Endothelial cell of hepatic sinusoid (primary cell): ENCODE measurements around the gene SYNM.
"Not testable (repeated sequence)": the region's sequence is repeated elsewhere in the genome, so short reads cannot be mapped to it uniquely, and the experiment has no call there.

Experiments
- in situ Hi-C: cut with HindIII; loops from 2 replicates; pipeline ENCODE4 v1.10.0; 2017; ENCODE audit warnings: low sequenced_read_pairs

Gene SYNM, protein sequence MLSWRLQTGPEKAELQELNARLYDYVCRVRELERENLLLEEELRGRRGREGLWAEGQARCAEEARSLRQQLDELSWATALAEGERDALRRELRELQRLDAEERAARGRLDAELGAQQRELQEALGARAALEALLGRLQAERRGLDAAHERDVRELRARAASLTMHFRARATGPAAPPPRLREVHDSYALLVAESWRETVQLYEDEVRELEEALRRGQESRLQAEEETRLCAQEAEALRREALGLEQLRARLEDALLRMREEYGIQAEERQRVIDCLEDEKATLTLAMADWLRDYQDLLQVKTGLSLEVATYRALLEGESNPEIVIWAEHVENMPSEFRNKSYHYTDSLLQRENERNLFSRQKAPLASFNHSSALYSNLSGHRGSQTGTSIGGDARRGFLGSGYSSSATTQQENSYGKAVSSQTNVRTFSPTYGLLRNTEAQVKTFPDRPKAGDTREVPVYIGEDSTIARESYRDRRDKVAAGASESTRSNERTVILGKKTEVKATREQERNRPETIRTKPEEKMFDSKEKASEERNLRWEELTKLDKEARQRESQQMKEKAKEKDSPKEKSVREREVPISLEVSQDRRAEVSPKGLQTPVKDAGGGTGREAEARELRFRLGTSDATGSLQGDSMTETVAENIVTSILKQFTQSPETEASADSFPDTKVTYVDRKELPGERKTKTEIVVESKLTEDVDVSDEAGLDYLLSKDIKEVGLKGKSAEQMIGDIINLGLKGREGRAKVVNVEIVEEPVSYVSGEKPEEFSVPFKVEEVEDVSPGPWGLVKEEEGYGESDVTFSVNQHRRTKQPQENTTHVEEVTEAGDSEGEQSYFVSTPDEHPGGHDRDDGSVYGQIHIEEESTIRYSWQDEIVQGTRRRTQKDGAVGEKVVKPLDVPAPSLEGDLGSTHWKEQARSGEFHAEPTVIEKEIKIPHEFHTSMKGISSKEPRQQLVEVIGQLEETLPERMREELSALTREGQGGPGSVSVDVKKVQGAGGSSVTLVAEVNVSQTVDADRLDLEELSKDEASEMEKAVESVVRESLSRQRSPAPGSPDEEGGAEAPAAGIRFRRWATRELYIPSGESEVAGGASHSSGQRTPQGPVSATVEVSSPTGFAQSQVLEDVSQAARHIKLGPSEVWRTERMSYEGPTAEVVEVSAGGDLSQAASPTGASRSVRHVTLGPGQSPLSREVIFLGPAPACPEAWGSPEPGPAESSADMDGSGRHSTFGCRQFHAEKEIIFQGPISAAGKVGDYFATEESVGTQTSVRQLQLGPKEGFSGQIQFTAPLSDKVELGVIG (N-terminal part only)

DNA sequence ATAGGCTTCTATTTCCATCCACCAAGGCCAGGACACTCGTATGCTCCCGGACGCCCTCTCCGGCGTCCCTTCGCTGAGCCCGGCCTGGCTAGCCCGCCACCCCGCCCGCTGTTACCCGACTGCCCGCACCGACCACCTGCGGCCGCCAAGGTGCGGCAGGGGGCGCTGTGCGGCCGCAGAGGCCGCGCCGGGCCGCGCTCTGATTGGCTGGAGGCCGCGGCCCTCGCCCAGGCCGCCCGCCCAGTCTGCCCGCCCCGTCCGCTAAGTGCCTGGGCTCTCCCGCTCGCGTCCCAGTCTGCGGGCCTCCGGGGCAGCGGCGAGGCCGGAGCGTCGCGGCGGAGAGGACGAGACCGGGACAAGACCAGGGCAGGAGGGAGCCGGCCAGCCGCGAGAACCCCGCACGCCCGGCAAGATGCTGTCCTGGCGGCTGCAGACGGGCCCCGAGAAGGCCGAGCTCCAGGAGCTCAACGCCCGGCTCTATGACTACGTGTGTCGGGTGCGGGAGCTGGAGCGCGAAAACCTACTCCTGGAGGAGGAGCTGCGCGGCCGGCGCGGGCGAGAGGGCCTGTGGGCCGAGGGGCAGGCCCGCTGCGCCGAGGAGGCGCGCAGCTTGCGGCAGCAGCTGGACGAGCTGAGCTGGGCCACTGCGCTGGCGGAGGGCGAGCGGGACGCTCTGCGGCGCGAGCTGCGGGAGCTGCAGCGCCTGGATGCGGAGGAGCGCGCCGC is at the start of gene SYNM:
SYNM (plus strand) TSS at position 293 of the 726 bp plus-strand sequence; CDS start at position 413, 120 bp downstream.
- in situ Hi-C loops, result loop anchor here (5.0 kb wide), 1 partner anchor 107 kb away; no protein-coding TSS in a partner anchor

- in situ Hi-C loops, result loop anchor here (25.0 kb wide), 2 partner anchors 93 to 518 kb away; no protein-coding TSS in a partner anchor
These were observed 49.2 kb upstream of the SYNM start for GRCh38 chr15:99055555-99056134.

- in situ Hi-C loops, result loop anchor here (25.0 kb wide), 2 partner anchors 95 to 520 kb away; no protein-coding TSS in a partner anchor
These were observed 47.9 kb upstream of the SYNM start for GRCh38 chr15:99057020-99057419.

DNA sequence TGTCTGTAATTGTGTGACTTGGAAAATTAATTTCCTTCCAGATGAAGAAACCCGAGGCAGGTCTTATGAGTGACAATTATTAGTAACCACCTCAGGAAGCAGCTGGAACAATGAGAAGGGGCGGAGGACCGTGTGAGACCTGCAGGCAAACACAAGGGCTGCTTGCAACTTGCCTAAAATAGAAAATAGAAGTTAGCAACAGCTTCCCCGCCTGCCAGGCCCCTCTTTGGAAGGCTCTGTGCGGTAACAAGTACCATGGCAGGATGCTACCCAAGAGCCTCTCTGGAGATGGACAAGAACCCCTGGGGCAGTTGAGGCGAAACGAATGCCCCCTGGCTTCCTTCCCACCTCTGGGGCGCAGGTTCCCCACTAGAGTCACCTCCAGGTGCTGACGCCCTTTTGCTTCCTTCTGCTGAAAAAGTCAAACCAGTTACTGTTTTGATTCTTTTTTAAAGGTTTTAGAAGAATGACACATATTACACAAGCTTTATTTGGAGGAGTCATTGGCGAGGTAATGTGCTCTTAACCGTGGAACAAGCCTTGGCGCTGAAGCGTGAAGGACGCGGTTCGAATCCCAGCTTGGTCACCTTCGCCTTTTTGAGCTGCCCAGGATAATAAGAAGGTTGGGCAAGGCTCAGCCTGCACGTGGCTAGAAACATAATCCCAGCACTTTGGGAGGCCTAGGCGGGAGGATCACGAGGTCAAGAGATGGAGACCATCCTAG is 47.0 kb upstream of the SYNM start:
- in situ Hi-C loops, result loop anchor here (25.0 kb wide), 2 partner anchors 96 to 521 kb away; no protein-coding TSS in a partner anchor

DNA sequence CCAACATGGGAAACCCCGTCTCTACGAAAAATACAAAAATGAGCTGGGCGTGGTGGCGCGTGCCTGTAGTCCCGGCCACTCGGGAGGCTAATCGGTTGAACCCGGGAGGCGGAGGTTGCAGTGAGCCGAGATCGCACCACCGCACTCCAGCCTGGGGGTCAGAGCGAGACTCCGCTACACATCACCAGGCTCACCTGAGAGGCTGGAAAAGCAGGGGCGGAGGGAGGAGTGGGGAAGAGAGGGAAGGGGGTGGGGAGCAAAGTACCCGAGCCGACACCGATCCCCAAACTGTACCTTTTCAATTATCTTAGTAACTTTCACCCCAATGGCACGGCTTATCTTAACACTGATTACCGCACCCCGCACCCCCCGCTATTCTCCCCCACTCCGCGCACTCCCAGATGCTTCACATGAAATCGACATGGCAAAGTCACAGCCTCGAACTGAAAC is 46.4 kb upstream of the SYNM start:
- in situ Hi-C loops, result loop anchor here (25.0 kb wide), 2 partner anchors 96 to 521 kb away; no protein-coding TSS in a partner anchor

GRCh38 chr15:99059010-99059981 is 45.6 kb upstream of the SYNM start:
- in situ Hi-C loops, result loop anchor here (25.0 kb wide), 2 partner anchors 97 to 522 kb away; no protein-coding TSS in a partner anchor

- in situ Hi-C loops, result loop anchor here (25.0 kb wide), 2 partner anchors 98 to 523 kb away; no protein-coding TSS in a partner anchor
These were observed 44.7 kb upstream of the SYNM start for GRCh38 chr15:99060186-99060585.

DNA sequence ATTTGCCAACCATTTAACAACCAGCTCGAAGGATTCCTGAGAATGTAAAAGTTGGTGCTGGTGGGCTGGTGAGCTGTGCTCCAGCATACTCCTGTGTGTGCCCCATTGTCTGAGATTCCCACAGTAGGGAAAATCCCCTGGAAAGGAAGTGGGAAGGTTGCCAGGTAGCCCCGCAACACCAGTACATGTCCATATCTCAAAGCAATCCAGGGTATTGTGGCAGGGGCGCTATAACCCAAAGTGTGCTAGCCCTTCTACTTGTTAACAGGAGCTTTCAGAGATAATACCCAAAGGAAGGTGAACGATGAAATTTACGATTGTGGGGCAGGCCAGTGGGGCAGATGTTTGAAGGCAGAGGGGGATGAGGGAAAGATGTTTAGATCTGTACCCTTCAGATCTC is 42.7 kb upstream of the SYNM start:
- in situ Hi-C loops, result loop anchor here (25.0 kb wide), 2 partner anchors 100 to 525 kb away; no protein-coding TSS in a partner anchor

DNA sequence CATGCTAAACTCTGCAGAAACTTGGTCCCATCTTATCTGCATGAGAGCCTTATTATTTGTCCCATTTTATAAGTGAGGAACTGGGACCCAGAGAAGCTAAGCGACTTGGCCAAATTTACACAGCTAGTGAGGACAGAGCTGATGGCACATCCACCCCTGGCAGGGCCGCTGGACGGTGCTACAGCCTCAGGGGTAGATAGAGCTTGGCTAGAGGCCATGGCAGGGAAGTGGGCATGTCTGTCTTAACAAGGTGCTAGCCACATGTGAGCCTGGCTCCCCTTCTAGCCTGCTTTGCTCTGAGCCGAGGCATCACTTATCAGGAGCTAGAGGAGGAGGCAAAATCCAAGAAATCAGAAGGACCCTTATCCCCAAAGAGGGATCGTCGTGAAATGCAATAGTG is 36.7 kb upstream of the SYNM start:
- in situ Hi-C loops, result loop anchor here (25.0 kb wide), 2 partner anchors 106 to 531 kb away; no protein-coding TSS in a partner anchor

DNA sequence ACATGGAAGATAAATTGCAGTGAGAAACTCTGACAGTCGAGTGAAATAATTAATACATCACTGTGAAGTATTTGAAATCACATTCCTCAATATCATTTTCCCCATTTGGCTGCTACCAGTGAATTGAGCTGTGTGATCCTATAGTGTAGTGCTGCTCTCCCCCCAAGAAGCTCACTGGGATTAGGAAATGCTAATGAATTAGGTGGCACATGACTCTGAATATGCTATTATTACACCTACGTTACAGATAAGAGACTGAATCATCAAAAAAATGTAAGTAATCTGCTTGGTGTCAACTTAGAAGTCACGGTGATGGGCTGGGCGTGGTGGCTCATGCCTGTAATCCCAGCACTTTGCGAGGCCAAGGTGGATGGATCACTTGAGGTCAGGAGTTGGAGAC is 34.7 kb upstream of the SYNM start:
- in situ Hi-C loops, result loop anchor here (5.0 to 25.0 kb wide), 3 partner anchors 108 to 533 kb away; no protein-coding TSS in a partner anchor

DNA sequence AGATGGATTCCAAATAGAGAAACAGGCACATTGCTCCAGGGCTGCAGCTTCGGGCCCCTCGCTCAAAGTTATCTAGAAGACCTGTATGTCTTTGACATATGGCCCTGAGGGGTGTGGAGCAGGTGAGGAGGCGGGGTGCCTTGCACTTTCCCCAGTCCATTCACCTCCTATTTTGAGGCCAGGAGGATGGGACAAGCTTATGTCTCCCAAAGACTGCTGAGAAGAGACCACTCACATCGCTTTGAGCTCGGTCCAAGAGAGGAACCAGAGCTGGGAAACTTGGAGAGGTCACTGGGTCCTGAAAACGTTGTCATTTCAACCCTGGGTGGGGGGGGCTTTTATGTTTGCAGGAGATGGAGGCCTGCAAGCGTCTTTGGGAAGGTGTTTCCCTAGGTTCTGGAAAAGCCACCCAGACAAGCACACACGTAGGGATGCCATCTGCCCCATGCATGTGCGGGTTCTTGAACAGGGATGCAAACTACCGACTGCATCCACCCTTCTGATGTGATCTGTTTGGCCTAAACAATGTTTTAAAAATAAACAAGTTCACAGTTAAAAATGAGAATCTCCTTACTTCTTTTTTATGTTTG is 33.7 kb upstream of the SYNM start:
- in situ Hi-C loops, result loop anchor here (5.0 to 25.0 kb wide), 3 partner anchors 109 to 534 kb away; no protein-coding TSS in a partner anchor

GRCh38 chr15:99073008-99073717 is 31.7 kb upstream of the SYNM start:
- in situ Hi-C loops, result loop anchor here (5.0 to 25.0 kb wide), 3 partner anchors 111 to 536 kb away; no protein-coding TSS in a partner anchor

DNA sequence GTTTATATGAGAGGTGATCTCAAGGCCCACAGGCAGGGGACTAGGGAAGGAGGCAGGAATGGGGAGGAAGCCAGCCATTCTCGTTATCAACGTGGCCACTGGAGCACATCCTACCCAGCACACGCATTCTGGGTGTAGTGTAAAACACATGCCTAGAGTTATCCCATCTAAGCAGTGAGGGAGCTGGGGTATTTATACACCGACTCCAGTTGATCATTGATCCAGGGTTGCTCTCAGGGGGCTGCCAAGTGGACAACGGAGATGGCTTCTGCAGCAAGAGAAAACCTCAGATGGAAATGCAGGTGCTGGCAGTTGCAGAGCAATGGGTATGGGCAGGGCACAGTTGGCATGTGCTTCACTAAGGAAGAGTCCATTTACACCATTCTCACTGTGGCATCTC is 30.4 kb upstream of the SYNM start:
- in situ Hi-C loops, result loop anchor here (5.0 to 25.0 kb wide), 3 partner anchors 112 to 537 kb away; no protein-coding TSS in a partner anchor

DNA sequence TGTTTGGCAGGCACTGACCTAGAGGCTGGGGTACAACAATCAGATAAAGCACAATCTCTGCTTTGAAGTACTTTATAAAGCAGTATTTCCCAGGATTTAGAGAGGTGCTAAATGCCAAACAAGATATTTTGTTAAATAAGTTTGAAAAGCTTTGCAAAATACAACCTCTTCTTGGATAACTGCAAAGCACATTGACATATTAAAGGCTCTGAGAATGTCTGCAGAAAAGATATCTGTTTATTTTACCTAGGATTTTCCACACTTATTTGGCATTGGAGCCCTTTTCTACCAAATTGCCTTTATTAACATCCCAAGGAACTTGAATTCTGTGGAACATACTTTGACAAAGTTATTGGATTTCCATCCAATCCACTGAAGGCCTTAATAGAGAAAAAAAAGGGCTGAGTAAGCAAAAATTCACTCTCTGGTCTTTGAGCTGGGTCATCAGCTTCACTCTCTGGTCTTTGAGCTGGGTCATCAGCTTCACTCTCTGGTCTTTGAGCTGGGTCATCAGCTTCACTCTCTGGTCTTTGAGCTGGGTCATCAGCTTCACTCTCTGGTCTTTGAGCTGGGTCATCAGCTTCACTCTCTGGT is 29.7 kb upstream of the SYNM start:
- in situ Hi-C loops, result not testable (repeated sequence)

- in situ Hi-C loops, result no loop called here
These were observed 28.8 kb upstream of the SYNM start for GRCh38 chr15:99076109-99076508.
